Caco-2 (cell line): Measurements from ENCODE around the gene FURIN. TPM values are rescaled to one million over a fixed set of nuclear protein-coding genes. Genes with fewer than 3 reads are reported as not detected.
"Not testable (repeated sequence)": the region's sequence is repeated elsewhere in the genome, so short reads cannot be mapped to it uniquely, and the experiment has no call there.

Source experiments
- BruUV-seq: library from RNA; stranded (reverse); fragments of 400-500 nt; replicated peaks from 2 replicates; lab custom pipeline; 2021; lab: Mats Ljungman, UMichigan
- CTCF ChIA-PET: fragments of 300-600 bp; sonication (Branson Sonifier 250); formaldehyde crosslinking; loops from one replicate; lab custom pipeline; 2022; ENCODE audit warnings: antibody characterized with exemption; lab: Charles Lee
- POLR2A ChIA-PET: fragments of 300-600 bp; sonication (Branson Sonifier 250); formaldehyde crosslinking; loops from one replicate; lab custom pipeline; 2022; ENCODE audit warnings: antibody characterized with exemption; lab: Charles Lee
- DNase-seq, 2 experiments: peaks; one replicate each; pipeline versions ENCODE4 v3.0.0 to v3.0.0-alpha.2; 2020 to 2022
- H3K27me3 ChIP-seq: replicated peaks from 2 replicates; pipeline ENCODE4 v1.6.0; 2011; ENCODE audit warnings: low read length; ENCODE audit not compliant: control insufficient read depth, insufficient read depth
- H3K36me3 ChIP-seq: 2 replicates; pipeline ENCODE4 v1.5.1; 2011; ENCODE audit warnings: low read length; ENCODE audit not compliant: control insufficient read depth, insufficient read depth
- H3K4me1 ChIP-seq: fragments of 250-450 bp; sonication (Bioruptor Pico); 2 replicates; pipeline ENCODE4 v1.5.1; 2020; ENCODE audit warnings: mild to moderate bottlenecking
- H3K4me3 ChIP-seq: 2 replicates; pipeline ENCODE4 v1.5.1; 2011; ENCODE audit warnings: low read depth, mild to moderate bottlenecking, control low read depth, low read length
- H3K9me3 ChIP-seq: fragments of 250-450 bp; sonication (Bioruptor Pico); 2 replicates; pipeline ENCODE4 v1.5.1; 2020; ENCODE audit warnings: mild to moderate bottlenecking, moderate library complexity
- H3K27ac Mint-ChIP-seq: one replicate; pipeline ENCODE4 v1.8.0; 2022; ENCODE audit warnings: mixed read lengths; ENCODE audit not compliant: unreplicated experiment
- H3K27me3 Mint-ChIP-seq: one replicate; pipeline ENCODE4 v1.8.0; 2022; ENCODE audit warnings: mixed read lengths; ENCODE audit not compliant: insufficient read depth, unreplicated experiment
- H3K36me3 Mint-ChIP-seq: one replicate; pipeline ENCODE4 v1.8.0; 2022; ENCODE audit warnings: mild to moderate bottlenecking, mixed read lengths; ENCODE audit not compliant: insufficient read depth, unreplicated experiment
- H3K4me1 Mint-ChIP-seq: one replicate; pipeline ENCODE4 v1.8.0; 2022; ENCODE audit warnings: low read depth, mixed read lengths; ENCODE audit not compliant: unreplicated experiment
- H3K4me3 Mint-ChIP-seq: one replicate; pipeline ENCODE4 v1.8.0; 2022; ENCODE audit warnings: mild to moderate bottlenecking, moderate library complexity, mixed read lengths; ENCODE audit not compliant: unreplicated experiment
- H3K9me3 Mint-ChIP-seq: one replicate; pipeline ENCODE4 v1.8.0; 2022; ENCODE audit warnings: mixed read lengths; ENCODE audit not compliant: unreplicated experiment
- CTCF ChIP-seq, 2 experiments: fragments of 200-600 bp in 1 of 2; IDR thresholded peaks; 1 replicate in 1 of 2; 2 replicates in 1 of 2; pipeline versions ENCODE4 v1.5.1 to v1.8.0; 2011 to 2022; ENCODE audit warnings: antibody characterized with exemption in 1 of 2, control low read depth in 1 of 2, inconsistent platforms in 1 of 2, low read depth in 1 of 2, low read length in 1 of 2, mild to moderate bottlenecking in 1 of 2, moderate library complexity in 1 of 2; ENCODE audit not compliant: insufficient read depth in 1 of 2, severe bottlenecking in 1 of 2, unreplicated experiment in 1 of 2
- intact Hi-C: fragments of 100-400 bp; cut with micrococcal nuclease; formaldehyde crosslinking; loops from one replicate; pipeline ENCODE4 v1.10.0; 2022; ENCODE audit not compliant: unreplicated experiment
- total RNA-seq: library from RNA; stranded (reverse); gene quantifications from 2 replicates; pipeline ENCODE4 v1.2.3, GENCODE V29; 2022

FURIN gene
- total RNA-seq, 1 experiment from 2014 or later = 43.0 TPM

DNA sequence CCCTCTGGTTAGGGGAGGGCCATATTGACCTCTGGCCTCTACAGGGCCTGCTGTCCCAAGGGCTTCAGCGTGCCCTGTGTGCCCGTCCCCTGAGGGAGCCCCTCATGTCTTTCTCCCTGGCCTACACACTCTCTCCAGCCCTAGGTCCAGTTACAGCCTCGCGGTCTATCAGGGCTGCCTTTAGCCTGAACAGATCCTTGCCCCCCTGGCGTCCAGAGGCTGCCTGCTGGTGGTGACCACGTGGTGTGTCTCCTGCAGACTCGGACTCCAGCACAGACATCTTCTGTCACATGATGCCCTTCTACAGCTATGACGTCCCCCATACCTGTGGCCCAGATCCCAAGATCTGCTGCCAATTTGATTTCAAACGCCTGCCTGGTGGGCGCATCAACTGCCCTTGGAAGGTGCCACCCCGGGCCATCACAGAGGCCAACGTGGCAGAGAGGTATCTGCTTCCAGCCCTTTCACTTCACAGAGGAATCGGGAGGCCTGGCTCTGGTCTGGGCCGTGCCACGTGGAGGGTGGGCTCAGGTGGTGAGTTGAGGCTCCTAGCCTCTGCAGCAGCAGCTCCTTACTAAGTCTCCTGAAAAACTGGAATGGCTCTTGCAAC lies 38.8 kb downstream of the FURIN start:
- intact Hi-C loops = no loop called here
- Mint-ChIP-seq H3K27ac (no peak overlapping the region), H3K4me3 (no peak overlapping the region), H3K27me3 (no peaks in the 10 kb centered on the region), H3K36me3 (peaks cover 11% of the 10 kb centered on the region), H3K9me3 (no peaks in the 10 kb centered on the region), H3K4me1 (no peaks in the 10 kb centered on the region)
- DNase-seq = no peak
- CTCF ChIA-PET = no interaction called here
- Histone ChIP-seq H3K4me3 (no peak overlapping the region), H3K9me3 (no peaks in the 10 kb centered on the region), H3K4me1 (0 out of 2 replicates have a peak, but pooled peaks cover 4% of the 10 kb centered on the region), H3K36me3 (no peaks in the 10 kb centered on the region; the same call in 1 of the 2 replicates), H3K27me3 (no peaks in the 10 kb centered on the region)
- POLR2A ChIA-PET = no interaction called here
- TF ChIP-seq CTCF (IDR thresholded peaks at IDR 0.05; ENCODE audit: insufficient read depth in 1 of 2, low read depth in 1 of 2, low read length in 1 of 2, severe bottlenecking in 1 of 2, unreplicated experiment in 1 of 2) = no peak
- no TSS peak for BruUV-seq

- H3K4me3 ChIP-seq = no peak overlapping the region
- no peaks in the 10 kb centered on the region for H3K4me1 Mint-ChIP-seq
- no peaks in the 10 kb centered on the region for H3K27me3 ChIP-seq
- H3K9me3 Mint-ChIP-seq = no peaks in the 10 kb centered on the region
- ChIA-PET CTCF (no interaction called here), POLR2A (no interaction called here)
- H3K9me3 ChIP-seq = no peaks in the 10 kb centered on the region
- 0 out of 2 replicates have a peak, but pooled peaks cover 4% of the 10 kb centered on the region for H3K4me1 ChIP-seq
- H3K36me3 Mint-ChIP-seq = peaks cover 11% of the 10 kb centered on the region
- no peak for TF ChIP-seq CTCF (IDR thresholded peaks at IDR 0.05; ENCODE audit: insufficient read depth in 1 of 2, low read depth in 1 of 2, low read length in 1 of 2, severe bottlenecking in 1 of 2, unreplicated experiment in 1 of 2)
- no peak overlapping the region for H3K27ac Mint-ChIP-seq
- no peaks in the 10 kb centered on the region for H3K27me3 Mint-ChIP-seq
- H3K36me3 ChIP-seq = no peaks in the 10 kb centered on the region; the same call in 1 of the 2 replicates
- intact Hi-C loops = no loop called here
- no peak for DNase-seq
- no TSS peak for BruUV-seq
- H3K4me3 Mint-ChIP-seq = no peak overlapping the region
Measured at GRCh38 chr15:90907838-90908507, 39.6 kb downstream of the FURIN start.

- intact Hi-C loops, H3K4me3 Mint-ChIP-seq, H3K4me3 ChIP-seq, H3K27me3 ChIP-seq, POLR2A ChIA-PET, H3K27ac Mint-ChIP-seq, H3K27me3 Mint-ChIP-seq, H3K9me3 Mint-ChIP-seq, DNase-seq, H3K9me3 ChIP-seq, H3K4me1 ChIP-seq, BruUV-seq, H3K4me1 Mint-ChIP-seq, H3K36me3 ChIP-seq: not testable (repeated sequence)
- peaks cover 18% of the 10 kb centered on the region for H3K36me3 Mint-ChIP-seq
- CTCF ChIA-PET = interaction anchor here (1.1 kb wide), 1 partner anchor 9 kb away, joined by 3 read pairs; no protein-coding TSS in a partner anchor
Measured at GRCh38 chr15:90909449-90909848, 41.1 kb downstream of the FURIN start.
